Skin epidermis (tissue), 12 donors: ENCODE measurements around the gene CD8B.

Experiments used
- H3K27ac ChIP-seq, 21 experiments: fragments of 200-600 bp; sonication (generic) in 11 of 21; one replicate each; pipeline ENCODE4 v1.5.0; 2020; ENCODE audit warnings: mild to moderate bottlenecking in 3 of 21, inconsistent platforms in 2 of 21, moderate library complexity in 2 of 21
- H3K4me3 ChIP-seq, 7 experiments: fragments of 200-600 bp; sonication (generic) in 2 of 7; one replicate each; pipeline ENCODE4 v1.5.0; 2020; ENCODE audit warnings: inconsistent platforms in 2 of 7, mild to moderate bottlenecking in 2 of 7, moderate library complexity in 1 of 7

CD8B gene

GRCh38 chr2:86807468-86808275 lies 54.0 kb downstream of the CD8B start:
- Histone ChIP-seq H3K4me3 (peak overlapping the region; percentile 27 to 50 (median 32)), H3K27ac (peak overlapping the region in 20 of 21 experiments; percentile 14 to 83 (median 62))

GRCh38 chr2:86807133-86807467 lies 54.6 kb downstream of the CD8B start:
- H3K27ac ChIP-seq = peak overlapping the region in 9 of 21 experiments; percentile 31 to 80 (median 63)
- H3K4me3 ChIP-seq = peak overlapping the region; percentile 27 to 50 (median 32)

- Histone ChIP-seq H3K4me3 (no peak overlapping the region), H3K27ac (peak overlapping the region in 5 of 21 experiments; percentile 8 to 72 (median 60))
These were observed 55.4 kb downstream of the CD8B start for GRCh38 chr2:86806059-86806857.

GRCh38 chr2:86800856-86801567 lies 60.7 kb downstream of the CD8B start:
- Histone ChIP-seq H3K27ac (no peak overlapping the region), H3K4me3 (no peak overlapping the region)

GRCh38 chr2:86794861-86795260 lies 66.8 kb downstream of the CD8B start:
- peak overlapping the region in 2 of 21 experiments; percentile 6 to 73 for H3K27ac ChIP-seq
- H3K4me3 ChIP-seq = no peak overlapping the region

GRCh38 chr2:86793752-86794151 lies 67.9 kb downstream of the CD8B start:
- Histone ChIP-seq H3K27ac (peak overlapping the region in 2 of 21 experiments; percentile 38 to 85), H3K4me3 (no peak overlapping the region)

GRCh38 chr2:86791573-86791972 lies 70.1 kb downstream of the CD8B start:
- Histone ChIP-seq H3K27ac (peak overlapping the region in 6 of 21 experiments; percentile 22 to 85 (median 32)), H3K4me3 (no peak overlapping the region)

GRCh38 chr2:86790676-86791572 lies 70.8 kb downstream of the CD8B start, which contains the start of gene CD8A:
Gene CD8A, minus strand, starts transcription at chr2:86790913. Its CDS starts 88 bp downstream, at chr2:86790825.
- peak within 1 kb of the TSS in 11 of 21 experiments; percentile 22 to 85 (median 63) for H3K27ac ChIP-seq
- peak within 1 kb of the TSS; percentile 1 to 26 (median 13) for H3K4me3 ChIP-seq

GRCh38 chr2:86790134-86790675 lies 71.5 kb downstream of the CD8B start:
- Histone ChIP-seq H3K27ac (peak overlapping the region in 11 of 21 experiments; percentile 11 to 85 (median 63)), H3K4me3 (peak overlapping the region in 6 of 7 experiments; percentile 1 to 26 (median 14))

- Histone ChIP-seq H3K27ac (peak overlapping the region in 11 of 21 experiments; percentile 11 to 85 (median 45)), H3K4me3 (peak overlapping the region in 4 of 7 experiments; percentile 1 to 26 (median 18))
These were observed 72.0 kb downstream of the CD8B start for GRCh38 chr2:86789687-86790133.

GRCh38 chr2:86788881-86789686 lies 72.6 kb downstream of the CD8B start:
- peak overlapping the region in 3 of 7 experiments; percentile 1 to 26 (median 13) for H3K4me3 ChIP-seq
- H3K27ac ChIP-seq = peak overlapping the region in 11 of 21 experiments; percentile 11 to 85 (median 45)

- H3K27ac ChIP-seq = peak overlapping the region in 3 of 21 experiments; percentile 5 to 85 (median 9)
These were observed 73.5 kb downstream of the CD8B start for GRCh38 chr2:86788165-86788564.

GRCh38 chr2:86787736-86788135 lies 74.0 kb downstream of the CD8B start:
- Histone ChIP-seq H3K27ac (peak overlapping the region in 2 of 21 experiments; percentile 9 to 85), H3K4me3 (no peak overlapping the region)

More at GRCh38 chr2:86788165-86788564, 73.5 kb downstream of the CD8B start:
- no peak overlapping the region for H3K4me3 ChIP-seq

GRCh38 chr2:86786001-86786536 lies 75.6 kb downstream of the CD8B start:
- peak overlapping the region in 2 of 21 experiments; percentile 7 to 54 for H3K27ac ChIP-seq
- H3K4me3 ChIP-seq = no peak overlapping the region

GRCh38 chr2:86785456-86785855 lies 76.2 kb downstream of the CD8B start:
- peak overlapping the region in 2 of 21 experiments; percentile 29 to 54 for H3K27ac ChIP-seq
- H3K4me3 ChIP-seq = no peak overlapping the region

- no peak overlapping the region for H3K4me3 ChIP-seq
- H3K27ac ChIP-seq = no peak overlapping the region
These were observed 77.9 kb downstream of the CD8B start for GRCh38 chr2:86783615-86784339.
